Measurements from ENCODE around the gene MPL.

DNA sequence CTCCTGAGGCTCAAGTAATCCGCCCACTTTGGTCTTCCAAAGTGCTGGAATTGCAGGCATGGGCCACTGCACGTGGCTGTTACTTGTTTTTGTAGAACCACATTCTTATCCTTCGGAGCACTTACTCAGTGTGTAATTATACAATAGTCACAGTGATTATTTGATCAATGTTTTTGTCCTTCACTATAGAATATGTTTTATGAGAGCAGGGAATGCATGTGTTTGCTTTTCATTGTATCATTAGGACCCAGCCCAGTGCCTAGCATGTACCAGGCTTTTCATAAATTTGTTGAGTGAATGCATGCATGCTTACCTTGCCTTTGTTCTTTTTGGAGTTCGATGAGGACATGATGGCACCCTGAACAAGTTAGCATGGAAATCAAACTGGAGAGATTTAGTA, 57.9 kb downstream of the MPL start:
- TF ChIP-seq, protein P1, sequence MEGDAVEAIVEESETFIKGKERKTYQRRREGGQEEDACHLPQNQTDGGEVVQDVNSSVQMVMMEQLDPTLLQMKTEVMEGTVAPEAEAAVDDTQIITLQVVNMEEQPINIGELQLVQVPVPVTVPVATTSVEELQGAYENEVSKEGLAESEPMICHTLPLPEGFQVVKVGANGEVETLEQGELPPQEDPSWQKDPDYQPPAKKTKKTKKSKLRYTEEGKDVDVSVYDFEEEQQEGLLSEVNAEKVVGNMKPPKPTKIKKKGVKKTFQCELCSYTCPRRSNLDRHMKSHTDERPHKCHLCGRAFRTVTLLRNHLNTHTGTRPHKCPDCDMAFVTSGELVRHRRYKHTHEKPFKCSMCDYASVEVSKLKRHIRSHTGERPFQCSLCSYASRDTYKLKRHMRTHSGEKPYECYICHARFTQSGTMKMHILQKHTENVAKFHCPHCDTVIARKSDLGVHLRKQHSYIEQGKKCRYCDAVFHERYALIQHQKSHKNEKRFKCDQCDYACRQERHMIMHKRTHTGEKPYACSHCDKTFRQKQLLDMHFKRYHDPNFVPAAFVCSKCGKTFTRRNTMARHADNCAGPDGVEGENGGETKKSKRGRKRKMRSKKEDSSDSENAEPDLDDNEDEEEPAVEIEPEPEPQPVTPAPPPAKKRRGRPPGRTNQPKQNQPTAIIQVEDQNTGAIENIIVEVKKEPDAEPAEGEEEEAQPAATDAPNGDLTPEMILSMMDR (IDR thresholded peaks at IDR 0.05; ENCODE audit: insufficient read depth, low read length, poor library complexity, severe bottlenecking), result no peak
- no peak for TF ChIP-seq EZH2phosphoT487 (conservative IDR thresholded peaks at IDR 0.05; ENCODE audit: low read length)

Measured in SU-DHL-6 (cell line).